ENCODE measurements around the gene SCN1A. TPM values are rescaled to one million over a fixed set of nuclear protein-coding genes. Genes with fewer than 3 reads are reported as not detected.

SCN1A gene
- polyA plus RNA-seq, 3 donors, result not detected

GRCh38 chr2:166137331-166137730 lies 9.5 kb upstream of the SCN1A start:
- Histone ChIP-seq H3K9ac (ENCODE audit: insufficient read depth, low read length, poor library complexity, severe bottlenecking) (no peak overlapping the region), H3K36me3 (replicated peaks in 1 of 2; ENCODE audit: control insufficient read depth in 1 of 2, insufficient read depth in 2 of 2, low read length in 2 of 2) (no peaks in the 10 kb centered on the region), H3K27me3 (ENCODE audit: control insufficient read depth in 2 of 2, insufficient read depth in 2 of 2, low read length in 2 of 2) (peaks cover 0 to 3% of the 10 kb centered on the region in 2 donors), H3K9me3 (replicated peaks in 1 of 2; ENCODE audit: control insufficient read depth in 1 of 2, insufficient read depth in 1 of 2, low read length in 2 of 2) (no peaks in the 10 kb centered on the region), H3K4me2 (replicated peaks; ENCODE audit: extremely low read depth, low read length, poor library complexity, severe bottlenecking) (no peak overlapping the region), H3K79me2 (ENCODE audit: insufficient read depth, low read length) (no peaks in the 10 kb centered on the region), H4K20me1 (ENCODE audit: insufficient read depth, low read length) (no peaks in the 10 kb centered on the region), H3K27ac (ENCODE audit: low read depth in 1 of 2, low read length in 2 of 2) (no peak overlapping the region), H2AFZ (ENCODE audit: insufficient read depth, low read depth, low read length, poor library complexity, severe bottlenecking) (no peak overlapping the region), H3K4me1 (ENCODE audit: control insufficient read depth in 1 of 2, insufficient read depth in 2 of 2, low read length in 2 of 2) (no peaks in the 10 kb centered on the region), H3K4me3 (replicated peaks in 1 of 3; ENCODE audit: low read depth in 2 of 3, low read length in 3 of 3) (no peak overlapping the region)
- no peak for TF ChIP-seq CTCF (IDR thresholded peaks at IDR 0.05)
- DNase-seq, result no peak
- peaks cover 0 to 2% (median 0%) of the 10 kb centered on the region in 7 donors for H3K9me3 Mint-ChIP-seq
- H3K27me3 Mint-ChIP-seq (ENCODE audit: low read depth in 3 of 3), result peaks cover 0 to 2% (median 0%) of the 10 kb centered on the region in 3 donors
- no peaks in the 10 kb centered on the region for H3K4me1 Mint-ChIP-seq
- H3K36me3 Mint-ChIP-seq, result no peaks in the 10 kb centered on the region
- H3K27ac Mint-ChIP-seq, result no peak overlapping the region
- intact Hi-C loops (cut with micrococcal nuclease), result no loop called here
- no CpG with 5 or more reads among the region's 2 CpGs for WGBS (ENCODE audit: insufficient coverage)
- H3K4me3 Mint-ChIP-seq, result no peak overlapping the region

GRCh38 chr2:166135849-166136258 lies 8.0 kb upstream of the SCN1A start:
- H3K4me1 ChIP-seq (ENCODE audit: control insufficient read depth in 1 of 2, insufficient read depth in 2 of 2, low read length in 2 of 2), result no peaks in the 10 kb centered on the region
- Mint-ChIP-seq H3K4me3 (no peak overlapping the region), H3K36me3 (no peaks in the 10 kb centered on the region), H3K27me3 (ENCODE audit: low read depth in 3 of 3) (peaks cover 0 to 6% (median 0%) of the 10 kb centered on the region in 3 donors), H3K27ac (no peak overlapping the region), H3K4me1 (no peaks in the 10 kb centered on the region), H3K9me3 (peaks cover 0 to 2% (median 0%) of the 10 kb centered on the region in 7 donors)
- H3K36me3 ChIP-seq (replicated peaks in 1 of 2; ENCODE audit: control insufficient read depth in 1 of 2, insufficient read depth in 2 of 2, low read length in 2 of 2), result no peaks in the 10 kb centered on the region
- TF ChIP-seq CTCF (IDR thresholded peaks at IDR 0.05), result no peak
- no peak overlapping the region for H3K9ac ChIP-seq (ENCODE audit: insufficient read depth, low read length, poor library complexity, severe bottlenecking)
- H3K9me3 ChIP-seq (replicated peaks in 1 of 2; ENCODE audit: control insufficient read depth in 1 of 2, insufficient read depth in 1 of 2, low read length in 2 of 2), result no peaks in the 10 kb centered on the region
- H2AFZ ChIP-seq (ENCODE audit: insufficient read depth, low read depth, low read length, poor library complexity, severe bottlenecking), result no peak overlapping the region
- intact Hi-C loops (cut with micrococcal nuclease), result no loop called here
- no CpG with 5 or more reads among the region's 2 CpGs for WGBS (ENCODE audit: insufficient coverage)
- DNase-seq, result no peak
- no peak overlapping the region for H3K4me2 ChIP-seq (replicated peaks; ENCODE audit: extremely low read depth, low read length, poor library complexity, severe bottlenecking)
- no peaks in the 10 kb centered on the region for H3K79me2 ChIP-seq (ENCODE audit: insufficient read depth, low read length)
- no peak overlapping the region for H3K27ac ChIP-seq (ENCODE audit: low read depth in 1 of 2, low read length in 2 of 2)
- H3K4me3 ChIP-seq (replicated peaks in 1 of 3; ENCODE audit: low read depth in 2 of 3, low read length in 3 of 3), result no peak overlapping the region
- H4K20me1 ChIP-seq (ENCODE audit: insufficient read depth, low read length), result no peaks in the 10 kb centered on the region
- H3K27me3 ChIP-seq (ENCODE audit: control insufficient read depth in 2 of 2, insufficient read depth in 2 of 2, low read length in 2 of 2), result peaks cover 0 to 6% of the 10 kb centered on the region in 2 donors

Data from CD14-positive monocyte (primary cell).